ENCODE measurements around the gene ANKRD34C. TPM values are rescaled to one million over a fixed set of nuclear protein-coding genes. Genes with fewer than 3 reads are reported as not detected.

Gene ANKRD34C
- total and polyA plus RNA-seq, 9 of the 15 experiments (the other 6 are each of a cell fraction or from before 2014, with no cell fraction given), result 0.01 TPM; not detected in 8

DNA sequence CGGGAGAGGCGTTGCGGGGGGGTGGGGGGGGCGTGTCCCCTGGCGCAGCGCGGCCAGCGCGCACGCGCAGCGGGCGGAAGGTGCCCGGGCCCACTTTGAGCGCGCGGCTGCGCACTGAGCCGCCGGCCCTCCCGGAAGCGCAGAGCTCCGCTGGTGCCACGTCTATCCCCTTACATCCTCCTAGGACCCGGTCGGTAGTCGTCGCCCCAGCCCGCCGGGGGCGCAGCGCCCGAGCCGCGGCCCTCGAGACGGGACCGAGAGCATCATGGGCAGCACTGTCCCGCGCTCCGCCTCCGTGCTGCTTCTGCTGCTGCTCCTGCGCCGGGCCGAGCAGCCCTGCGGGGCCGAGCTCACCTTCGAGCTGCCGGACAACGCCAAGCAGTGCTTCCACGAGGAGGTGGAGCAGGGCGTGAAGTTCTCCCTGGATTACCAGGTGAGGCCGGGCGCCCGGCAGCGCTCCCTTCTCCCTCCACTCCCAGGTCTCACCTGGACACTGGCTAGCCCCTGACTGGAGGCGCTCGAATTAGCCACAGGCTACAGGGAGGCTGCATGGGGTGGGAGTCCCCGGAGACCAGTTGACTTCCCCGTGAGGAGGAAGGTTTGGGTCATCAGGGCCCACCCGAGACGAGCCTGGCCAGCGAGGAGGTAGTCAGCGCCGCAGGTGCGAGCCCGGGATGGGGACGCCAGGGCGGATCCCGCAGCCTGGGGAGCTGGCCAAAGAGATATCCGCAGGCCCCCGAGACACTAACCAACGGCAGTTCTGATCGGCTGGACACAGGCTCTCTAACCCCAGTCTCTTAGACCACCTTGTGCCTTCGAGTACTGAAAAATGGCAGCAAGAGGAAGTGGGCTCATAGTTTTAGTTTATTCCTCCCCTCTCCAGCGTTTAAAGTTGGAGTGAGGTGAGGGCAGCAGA is 28.7 kb downstream of the ANKRD34C start, which contains the start of gene TMED3:
TSS of gene TMED3 (plus strand) at position 128 of the 916 bp plus-strand sequence. CDS start at position 266, 138 bp downstream.
- 0% methylated on average over 50 of the region's 76 CpGs for WGBS (ENCODE audit: insufficient coverage, low coverage, missing lambda C conversion rate)
- intact Hi-C loops (cut with micrococcal nuclease) (no loop called here), in situ Hi-C loops (cut with MboI) (no loop called here)
- H3K4me2 ChIP-seq (ENCODE audit: insufficient read depth, low read length), result peak within 1 kb of the TSS; percentile 87
- no peaks in the 10 kb centered on the region for H4K20me1 ChIP-seq (replicated peaks; ENCODE audit: control insufficient read depth, insufficient read depth, low read length)
- H3K9ac ChIP-seq (ENCODE audit: insufficient read depth in 1 of 2, low read depth in 2 of 2, low read length in 2 of 2), result peak within 1 kb of the TSS; percentile 91 to 97
- H3K79me2 ChIP-seq (ENCODE audit: control insufficient read depth, insufficient read depth, low read length), result peaks cover 27% of the 10 kb centered on the region
- peak within 1 kb of the TSS; percentile 71 for H3K27ac ChIP-seq (ENCODE audit: extremely low read depth, low read depth, low read length)
- ATAC-seq (peak; percentile 97), DNase-seq (ENCODE audit: extremely low read depth in 1 of 4, low spot score in 3 of 4) (peak; percentile 91 to 98 (median 98)), FAIRE-seq (peak; percentile 46)
- peak within 1 kb of the TSS; percentile 96 for H2AFZ ChIP-seq (ENCODE audit: low read depth, low read length)
- ChIA-PET CTCF (ENCODE audit: low intra/inter-chr PET ratio) (no interaction called here), POLR2A (interaction anchor here (0.6 to 2.2 kb wide), 6 partner anchors 10 to 1406 kb away, joined by 3 to 11 read pairs (median 3); no protein-coding TSS in a partner anchor)
- H3K9me3 ChIP-seq (replicated peaks; ENCODE audit: control insufficient read depth, insufficient read depth, low read depth, low read length), result no peaks in the 10 kb centered on the region
- no TSS peak for BruUV-seq (replicated peaks)
- H3K4me3 ChIP-seq, result peak within 1 kb of the TSS; percentile 93
- peaks cover 9 to 10% of the 10 kb centered on the region in 2 experiments; a peak in 4 of 5 replicates for H3K4me1 ChIP-seq (replicated peaks in 1 of 2; ENCODE audit: control insufficient read depth in 2 of 2, insufficient read depth in 2 of 2, low read length in 2 of 2)
- H3K36me3 ChIP-seq (ENCODE audit: control insufficient read depth, insufficient read depth, low read length), result peaks cover 34% of the 10 kb centered on the region
- no peaks in the 10 kb centered on the region for H3K9me1 ChIP-seq (ENCODE audit: control insufficient read depth, insufficient read depth, low read length)
- H3K27me3 ChIP-seq (ENCODE audit: control insufficient read depth in 2 of 2, insufficient read depth in 2 of 2, low read length in 2 of 2), result peaks cover 0 to 5% of the 10 kb centered on the region in 2 experiments; a peak in 2 of 5 replicates
- TF ChIP-seq, protein P1, sequence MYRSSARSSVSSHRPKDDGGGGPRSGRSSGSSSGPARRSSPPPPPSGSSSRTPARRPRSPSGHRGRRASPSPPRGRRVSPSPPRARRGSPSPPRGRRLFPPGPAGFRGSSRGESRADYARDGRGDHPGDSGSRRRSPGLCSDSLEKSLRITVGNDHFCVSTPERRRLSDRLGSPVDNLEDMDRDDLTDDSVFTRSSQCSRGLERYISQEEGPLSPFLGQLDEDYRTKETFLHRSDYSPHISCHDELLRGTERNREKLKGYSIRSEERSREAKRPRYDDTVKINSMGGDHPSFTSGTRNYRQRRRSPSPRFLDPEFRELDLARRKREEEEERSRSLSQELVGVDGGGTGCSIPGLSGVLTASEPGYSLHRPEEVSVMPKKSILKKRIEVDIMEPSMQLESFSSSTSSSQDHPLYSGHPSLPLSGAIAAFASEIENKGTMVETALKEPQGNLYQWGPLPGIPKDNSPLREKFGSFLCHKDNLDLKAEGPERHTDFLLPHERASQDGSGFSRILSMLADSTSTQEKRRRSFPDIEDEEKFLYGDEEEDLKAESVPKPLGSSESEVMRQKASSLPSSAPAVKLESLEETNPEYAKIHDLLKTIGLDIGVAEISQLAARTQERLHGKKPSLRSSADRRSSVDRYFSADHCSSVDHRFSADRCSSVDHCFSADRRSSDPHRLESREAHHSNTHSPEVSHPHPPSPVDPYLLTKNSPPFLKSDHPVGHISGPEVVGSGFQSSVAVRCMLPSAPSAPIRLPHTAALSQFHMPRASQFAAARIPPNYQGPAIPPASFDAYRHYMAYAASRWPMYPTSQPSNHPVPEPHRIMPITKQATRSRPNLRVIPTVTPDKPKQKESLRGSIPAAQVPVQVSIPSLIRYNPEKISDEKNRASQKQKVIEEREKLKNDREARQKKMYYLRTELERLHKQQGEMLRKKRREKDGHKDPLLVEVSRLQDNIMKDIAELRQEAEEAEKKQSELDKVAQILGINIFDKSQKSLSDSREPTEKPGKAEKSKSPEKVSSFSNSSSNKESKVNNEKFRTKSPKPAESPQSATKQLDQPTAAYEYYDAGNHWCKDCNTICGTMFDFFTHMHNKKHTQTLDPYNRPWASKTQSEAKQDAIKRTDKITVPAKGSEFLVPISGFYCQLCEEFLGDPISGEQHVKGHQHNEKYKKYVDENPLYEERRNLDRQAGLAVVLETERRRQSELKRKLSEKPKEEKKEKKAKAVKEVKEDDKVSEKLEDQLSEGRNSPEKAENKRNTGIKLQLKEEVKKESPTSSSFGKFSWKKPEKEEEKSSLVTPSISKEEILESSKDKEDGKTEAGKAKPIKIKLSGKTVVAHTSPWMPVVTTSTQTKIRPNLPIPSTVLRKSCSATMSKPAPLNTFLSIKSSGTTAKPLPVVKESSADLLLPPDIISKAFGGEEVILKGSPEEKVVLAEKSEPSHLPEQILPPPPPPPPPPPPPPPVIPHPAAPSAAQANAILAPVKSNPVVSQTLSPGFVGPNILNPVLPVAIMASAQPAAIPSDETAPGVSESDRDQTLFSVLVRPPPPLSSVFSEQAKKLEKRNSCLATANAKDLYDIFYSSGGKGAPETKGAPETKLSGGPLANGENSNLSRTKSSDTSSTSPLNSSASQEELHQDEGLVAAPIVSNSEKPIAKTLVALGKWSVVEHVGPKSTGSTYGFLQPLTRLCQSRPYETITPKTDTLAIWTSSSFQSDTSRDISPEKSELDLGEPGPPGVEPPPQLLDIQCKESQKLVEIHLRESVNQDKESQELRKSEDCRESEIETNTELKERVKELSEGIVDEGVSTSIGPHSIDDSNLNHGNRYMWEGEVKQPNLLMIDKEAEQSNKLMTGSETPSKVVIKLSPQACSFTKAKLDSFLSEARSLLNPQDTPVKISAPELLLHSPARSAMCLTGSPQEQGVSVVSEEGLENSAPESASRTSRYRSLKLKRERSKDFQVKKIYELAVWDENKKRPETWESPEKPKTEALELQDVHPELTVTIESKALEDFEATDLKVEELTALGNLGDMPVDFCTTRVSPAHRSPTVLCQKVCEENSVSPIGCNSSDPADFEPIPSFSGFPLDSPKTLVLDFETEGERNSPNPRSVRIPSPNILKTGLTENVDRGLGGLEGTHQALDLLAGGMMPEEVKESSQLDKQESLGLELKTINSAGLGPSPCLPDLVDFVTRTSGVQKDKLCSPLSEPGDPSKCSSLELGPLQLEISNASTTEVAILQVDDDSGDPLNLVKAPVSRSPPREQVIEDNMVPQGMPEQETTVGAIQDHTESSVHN (IDR thresholded peaks at IDR 0.05; ENCODE audit: borderline replicate concordance in 1 of 2, low read depth in 1 of 2), result no peak
- no peak for TF ChIP-seq HIVEP1 (CRISPR knock-in tag; IDR thresholded peaks at IDR 0.05)
- TF ChIP-seq, protein P2, sequence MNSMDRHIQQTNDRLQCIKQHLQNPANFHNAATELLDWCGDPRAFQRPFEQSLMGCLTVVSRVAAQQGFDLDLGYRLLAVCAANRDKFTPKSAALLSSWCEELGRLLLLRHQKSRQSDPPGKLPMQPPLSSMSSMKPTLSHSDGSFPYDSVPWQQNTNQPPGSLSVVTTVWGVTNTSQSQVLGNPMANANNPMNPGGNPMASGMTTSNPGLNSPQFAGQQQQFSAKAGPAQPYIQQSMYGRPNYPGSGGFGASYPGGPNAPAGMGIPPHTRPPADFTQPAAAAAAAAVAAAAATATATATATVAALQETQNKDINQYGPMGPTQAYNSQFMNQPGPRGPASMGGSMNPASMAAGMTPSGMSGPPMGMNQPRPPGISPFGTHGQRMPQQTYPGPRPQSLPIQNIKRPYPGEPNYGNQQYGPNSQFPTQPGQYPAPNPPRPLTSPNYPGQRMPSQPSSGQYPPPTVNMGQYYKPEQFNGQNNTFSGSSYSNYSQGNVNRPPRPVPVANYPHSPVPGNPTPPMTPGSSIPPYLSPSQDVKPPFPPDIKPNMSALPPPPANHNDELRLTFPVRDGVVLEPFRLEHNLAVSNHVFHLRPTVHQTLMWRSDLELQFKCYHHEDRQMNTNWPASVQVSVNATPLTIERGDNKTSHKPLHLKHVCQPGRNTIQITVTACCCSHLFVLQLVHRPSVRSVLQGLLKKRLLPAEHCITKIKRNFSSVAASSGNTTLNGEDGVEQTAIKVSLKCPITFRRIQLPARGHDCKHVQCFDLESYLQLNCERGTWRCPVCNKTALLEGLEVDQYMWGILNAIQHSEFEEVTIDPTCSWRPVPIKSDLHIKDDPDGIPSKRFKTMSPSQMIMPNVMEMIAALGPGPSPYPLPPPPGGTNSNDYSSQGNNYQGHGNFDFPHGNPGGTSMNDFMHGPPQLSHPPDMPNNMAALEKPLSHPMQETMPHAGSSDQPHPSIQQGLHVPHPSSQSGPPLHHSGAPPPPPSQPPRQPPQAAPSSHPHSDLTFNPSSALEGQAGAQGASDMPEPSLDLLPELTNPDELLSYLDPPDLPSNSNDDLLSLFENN (IDR thresholded peaks at IDR 0.05; ENCODE audit: low read depth in 2 of 2, low read length in 2 of 2), result no peak
- peak; percentile 62; the same call in 1 of the 2 replicates for TF ChIP-seq L3MBTL2 (IDR thresholded peaks at IDR 0.05)
- no peak for TF ChIP-seq RBM25 (IDR thresholded peaks at IDR 0.05; ENCODE audit: low read depth, low read length, severe bottlenecking)
- TF ChIP-seq HLTF (IDR thresholded peaks at IDR 0.05), result no peak; the same call in 1 of the 2 replicates
- no peak for TF ChIP-seq RFX7 (CRISPR knock-in tag; IDR thresholded peaks at IDR 0.05)
- TF ChIP-seq POLR3G (IDR thresholded peaks at IDR 0.05; ENCODE audit: extremely low read depth, insufficient read length, insufficient replicate concordance), result no peak

Measured in K562 (cell line).